H1 (cell line): ENCODE measurements around the gene AKR1C2. TPM values are rescaled to one million over a fixed set of nuclear protein-coding genes. Genes with fewer than 3 reads are reported as not detected.

Source experiments
- CTCF ChIA-PET: fragments of 300-600 bp; sonication (Branson Sonifier 250); formaldehyde crosslinking; loops from one replicate; lab custom pipeline; 2021; ENCODE audit not compliant: partially characterized antibody; lab: Charles Lee
- POLR2A ChIA-PET: fragments of 300-600 bp; sonication (Branson Sonifier 250); formaldehyde crosslinking; loops from one replicate; lab custom pipeline; 2021; ENCODE audit warnings: inconsistent platforms; ENCODE audit not compliant: partially characterized antibody; lab: Charles Lee
- DNase-seq, 2 experiments: peaks; one replicate each; pipeline versions ENCODE4 v3.0.0 to v3.0.0-alpha.2; 2010 to 2022; ENCODE audit warnings: low spot score in 2 of 2, low read depth in 1 of 2, mixed read lengths in 1 of 2
- FAIRE-seq: peaks from 2 replicates; lab custom pipeline; 2011; peaks lifted over from hg19 to GRCh38; lab: Jason Lieb, UNC
- H2AFZ ChIP-seq: 2 replicates; pipeline ENCODE4 v1.8.1; 2012; ENCODE audit warnings: low read length, inconsistent platforms
- H2AK5ac ChIP-seq: 2 replicates; pipeline ENCODE4 v1.6.1; 2013; ENCODE audit warnings: low read depth, low read length
- H2BK120ac ChIP-seq: replicated peaks from 2 replicates; pipeline ENCODE3; 2013; ENCODE audit warnings: low read depth, low read length, inconsistent platforms
- H2BK12ac ChIP-seq: 2 replicates; pipeline ENCODE4 v1.6.1; 2013; ENCODE audit warnings: low read depth, low read length
- H2BK15ac ChIP-seq: 2 replicates; pipeline ENCODE4 v1.6.1; 2013; ENCODE audit warnings: low read length
- H2BK20ac ChIP-seq: 2 replicates; pipeline ENCODE4 v1.6.1; 2013; ENCODE audit warnings: low read length
- H2BK5ac ChIP-seq: 2 replicates; pipeline ENCODE4 v1.6.1; 2013; ENCODE audit warnings: low read depth, low read length
- H3K14ac ChIP-seq: 2 replicates; pipeline ENCODE4 v1.6.1; 2013; ENCODE audit warnings: inconsistent platforms; ENCODE audit not compliant: insufficient read length
- H3K18ac ChIP-seq: 2 replicates; pipeline ENCODE4 v1.6.1; 2013; ENCODE audit warnings: low read length; ENCODE audit errors: extremely low read depth
- H3K23ac ChIP-seq: 2 replicates; pipeline ENCODE4 v1.6.1; 2013; ENCODE audit warnings: inconsistent platforms; ENCODE audit not compliant: insufficient read length
- H3K23me2 ChIP-seq: 2 replicates; pipeline ENCODE4 v1.6.1; 2013; ENCODE audit warnings: low read depth, low read length
- H3K27ac ChIP-seq: 2 replicates; pipeline ENCODE4 v1.6.1; 2011; ENCODE audit warnings: low read depth, low read length, inconsistent platforms
- H3K27me3 ChIP-seq, 4 experiments: replicated peaks in 1 of 4; 1 replicate in 1 of 4; 2 replicates in 3 of 4; pipeline versions ENCODE4 v1.6.1 to v1.8.1; 2011 to 2013; ENCODE audit warnings: low read length in 3 of 4, mild to moderate bottlenecking in 3 of 4, inconsistent platforms in 2 of 4, mixed read lengths in 2 of 4, moderate library complexity in 1 of 4; ENCODE audit not compliant: control insufficient read depth in 3 of 4, insufficient read depth in 3 of 4; ENCODE audit errors: extremely low read depth in 1 of 4
- H3K36me3 ChIP-seq, 4 experiments: 2 replicates each; pipeline versions ENCODE4 v1.6.1 to v1.8.1; 2011 to 2013; ENCODE audit warnings: mild to moderate bottlenecking in 4 of 4, low read length in 3 of 4, moderate library complexity in 2 of 4, control low read depth in 1 of 4, inconsistent platforms in 1 of 4; ENCODE audit not compliant: insufficient read depth in 4 of 4, control insufficient read depth in 2 of 4
- H3K4ac ChIP-seq: replicated peaks from 2 replicates; pipeline ENCODE3; 2013; ENCODE audit warnings: low read length, low read depth, mixed read lengths, inconsistent platforms; ENCODE audit not compliant: insufficient read length
- H3K4me1 ChIP-seq, 4 experiments: replicated peaks in 1 of 4; 1 replicate in 1 of 4; 2 replicates in 3 of 4; pipeline versions ENCODE4 v1.6.1 to v1.8.1; 2011 to 2013; ENCODE audit warnings: low read length in 3 of 4, inconsistent platforms in 2 of 4, mixed read lengths in 1 of 4; ENCODE audit not compliant: insufficient read depth in 4 of 4, control insufficient read depth in 3 of 4
- H3K4me2 ChIP-seq, 2 experiments: 2 replicates each; pipeline versions ENCODE4 v1.6.1 to v1.8.1; 2011 to 2013; ENCODE audit warnings: low read depth in 2 of 2, low read length in 2 of 2, control low read depth in 1 of 2, inconsistent platforms in 1 of 2, mild to moderate bottlenecking in 1 of 2; ENCODE audit not compliant: insufficient read depth in 1 of 2
- H3K4me3 ChIP-seq, 4 experiments: fragments of 200-600, 300-600 bp in 1 of 4; sonication (generic), shearing (Covaris generic), sonication (Bioruptor Twin) in 1 of 4; 2 replicates each; pipeline versions ENCODE4 v1.5.1 to v1.8.1; 2011 to 2016; ENCODE audit warnings: low read length in 4 of 4, low read depth in 3 of 4, control low read depth in 2 of 4, inconsistent platforms in 2 of 4, mild to moderate bottlenecking in 2 of 4, mixed read lengths in 1 of 4, moderate library complexity in 1 of 4; ENCODE audit not compliant: insufficient read depth in 2 of 4; ENCODE audit errors: extremely low read depth in 1 of 4
- H3K56ac ChIP-seq: replicated peaks from 2 replicates; pipeline ENCODE3; 2013; ENCODE audit warnings: low read depth, mild to moderate bottlenecking, mixed read lengths, low read length, inconsistent platforms; ENCODE audit not compliant: insufficient read length
- H3K79me1 ChIP-seq: 2 replicates; pipeline ENCODE4 v1.6.1; 2013; ENCODE audit warnings: low read depth, low read length, control low read depth
- H3K79me2 ChIP-seq, 2 experiments: 2 replicates each; pipeline versions ENCODE4 v1.6.1 to v1.8.1; 2012 to 2013; ENCODE audit warnings: low read length in 2 of 2, mild to moderate bottlenecking in 2 of 2, inconsistent platforms in 1 of 2; ENCODE audit not compliant: insufficient read depth in 2 of 2, control insufficient read depth in 1 of 2
- H3K9ac ChIP-seq, 4 experiments: replicated peaks in 1 of 4; 1 replicate in 1 of 4; 2 replicates in 3 of 4; pipeline versions ENCODE4 v1.6.1 to v1.8.1; 2011 to 2013; ENCODE audit warnings: low read depth in 3 of 4, low read length in 3 of 4, control low read depth in 2 of 4, mild to moderate bottlenecking in 2 of 4, moderate library complexity in 2 of 4, inconsistent platforms in 1 of 4; ENCODE audit errors: extremely low read depth in 1 of 4
- H3K9me3 ChIP-seq, 2 experiments: 2 replicates each; pipeline versions ENCODE4 v1.6.1 to v1.8.1; 2012 to 2013; ENCODE audit warnings: mild to moderate bottlenecking in 2 of 2, moderate library complexity in 2 of 2, control low read depth in 1 of 2, inconsistent platforms in 1 of 2, low read depth in 1 of 2, low read length in 1 of 2, mixed read lengths in 1 of 2; ENCODE audit not compliant: insufficient read depth in 2 of 2
- H4K20me1 ChIP-seq, 2 experiments: replicated peaks in 1 of 2; 2 replicates each; pipeline versions ENCODE3 to v1.8.1; 2011 to 2013; ENCODE audit warnings: inconsistent platforms in 2 of 2, low read length in 2 of 2, mild to moderate bottlenecking in 1 of 2; ENCODE audit not compliant: insufficient read depth in 2 of 2, control insufficient read depth in 1 of 2
- H4K5ac ChIP-seq: 2 replicates; pipeline ENCODE4 v1.6.1; 2013; ENCODE audit warnings: low read length, low read depth, mixed read lengths, inconsistent platforms; ENCODE audit not compliant: insufficient read length
- H4K8ac ChIP-seq: 2 replicates; pipeline ENCODE4 v1.8.0; 2013; ENCODE audit warnings: mild to moderate bottlenecking, moderate library complexity, low read length, inconsistent platforms; ENCODE audit not compliant: insufficient read depth; ENCODE audit errors: extremely low read depth
- H4K91ac ChIP-seq: replicated peaks from 2 replicates; pipeline ENCODE3; 2013; ENCODE audit warnings: low read length, mixed read lengths, inconsistent platforms; ENCODE audit not compliant: insufficient read length
- ASH2L ChIP-seq: fragments of 200-600, 300-600 bp; sonication (generic); IDR thresholded peaks from one replicate; pipeline ENCODE4 v1.7.1; 2017; ENCODE audit warnings: low read length
- BCL11A ChIP-seq, 2 experiments: IDR thresholded peaks; one replicate each; pipeline ENCODE4 v1.6.1; 2011; ENCODE audit warnings: low read depth in 2 of 2, low read length in 2 of 2, mild to moderate bottlenecking in 2 of 2
- JUND ChIP-seq: IDR thresholded peaks from 2 replicates; pipeline ENCODE4 v1.6.1; 2011; ENCODE audit warnings: mild to moderate bottlenecking, improper control_type of control experiment, low read length
- MAX ChIP-seq: IDR thresholded peaks from 2 replicates; pipeline ENCODE4 v1.6.1; 2012; ENCODE audit warnings: inconsistent platforms
- SP1 ChIP-seq: IDR thresholded peaks from 2 replicates; pipeline ENCODE4 v1.6.1; 2011; ENCODE audit warnings: low read depth, low read length
- TEAD4 ChIP-seq: IDR thresholded peaks from 2 replicates; pipeline ENCODE4 v1.6.1; 2012; ENCODE audit warnings: low read depth, low read length, inconsistent platforms, mixed read lengths
- WGBS, 2 experiments: shearing (Covaris generic) in 1 of 2; methylation state at CpG; one replicate each; pipeline versions ENCODE4 v1.1.6 to v1.1.7; 2013 to 2015; ENCODE audit warnings: low lambda C conversion rate in 2 of 2, mixed read lengths in 2 of 2, inconsistent platforms in 1 of 2, low coverage in 1 of 2, missing lambda C conversion rate in 1 of 2; ENCODE audit not compliant: insufficient replicate concordance in 2 of 2, insufficient coverage in 1 of 2, insufficient read length in 1 of 2; ENCODE audit errors: extremely low coverage in 1 of 2, missing lambda C conversion rate in 1 of 2; 5-methylcytosine and 5-hydroxymethylcytosine counted together
- polyA plus RNA-seq, 7 experiments: library from polyadenylated mRNA; depleted of rRNA in 3 of 7; stranded (reverse) in 5 of 7; unstranded in 2 of 7; fragments of >200 nt in 5 of 7; fragments of 200-250 nt in 2 of 7; gene quantifications; 1 replicate in 5 of 7; 2 replicates in 1 of 7; 4 replicates in 1 of 7; pipeline versions ENCODE4 v1.2.1 to v1.2.3, GENCODE V29; 2011 to 2013; ENCODE audit warnings: missing spikeins in 2 of 7, mixed read lengths in 2 of 7
- total RNA-seq: library from RNA; stranded (reverse); fragmentation: NEBNext Ultra II Directional; extraction: Animal tissue kit (Norgen Biotek cat#: 25700); gene quantifications from 2 replicates; pipeline ENCODE4 v1.2.1, GENCODE V29; 2021
- TF ChIP-seq, protein P1 (sequence below): IDR thresholded peaks from 2 replicates; pipeline ENCODE4 v1.6.1; 2011; ENCODE audit warnings: low read length, improper control_type of control experiment

The AKR1C2 gene
- total and polyA plus RNA-seq, 2 of the 8 experiments (the other 6 are each of a cell fraction or from before 2014, with no cell fraction given): 0.77 to 1.2 TPM

GRCh38 chr10:5041471-5042023 lies 37.9 kb upstream of the AKR1C2 start:
- no peak overlapping the region for H3K27ac ChIP-seq
- no peaks in the 10 kb centered on the region for H3K4me1 ChIP-seq
- ChIA-PET POLR2A (no interaction called here), CTCF (interaction anchor here (1.0 to 1.1 kb wide), 2 partner anchors 11 to 192 kb away, joined by 3 to 5 read pairs; no protein-coding TSS in a partner anchor)
- no peak overlapping the region for H4K91ac ChIP-seq
- no peaks in the 10 kb centered on the region for H3K79me2 ChIP-seq
- H3K9ac ChIP-seq: no peak overlapping the region
- no peak overlapping the region for H2BK20ac ChIP-seq
- H3K36me3 ChIP-seq: no peaks in the 10 kb centered on the region
- no peak overlapping the region for H4K5ac ChIP-seq
- H3K9me3 ChIP-seq: no peaks in the 10 kb centered on the region; a peak in 2 of 4 replicates
- no peak for FAIRE-seq
- no peak overlapping the region for H3K18ac ChIP-seq
- no peak overlapping the region for H3K23ac ChIP-seq
- no peak overlapping the region for H2BK5ac ChIP-seq
- no peak overlapping the region for H2BK15ac ChIP-seq
- no peak overlapping the region for H2AK5ac ChIP-seq
- H3K27me3 ChIP-seq: no peaks in the 10 kb centered on the region
- DNase-seq: no peak
- H2BK12ac ChIP-seq: no peak overlapping the region
- H3K23me2 ChIP-seq: no peaks in the 10 kb centered on the region
- H4K8ac ChIP-seq: no peak overlapping the region
- H3K4me2 ChIP-seq: no peak overlapping the region
- H2AFZ ChIP-seq: no peak overlapping the region
- whole genome bisulfite sequencing, 2 experiments: 95% methylated on average over 9 of the region's 9 CpGs; no CpG with 5 or more reads in 1 of the 2 experiments
- H3K79me1 ChIP-seq: no peaks in the 10 kb centered on the region
- H3K56ac ChIP-seq: no peak overlapping the region
- no peak overlapping the region for H3K4me3 ChIP-seq
- no peak overlapping the region for H3K14ac ChIP-seq
- H3K4ac ChIP-seq: no peak overlapping the region
- no peak overlapping the region for H2BK120ac ChIP-seq
- no peaks in the 10 kb centered on the region for H4K20me1 ChIP-seq
- TF ChIP-seq JUND: no peak
- TF ChIP-seq TEAD4: no peak
- TF ChIP-seq SP1: no peak
- no peak for TF ChIP-seq BCL11A (IDR thresholded peaks at IDR 0.05; ENCODE audit: low read depth in 2 of 2, low read length in 2 of 2)
- TF ChIP-seq, protein P1, sequence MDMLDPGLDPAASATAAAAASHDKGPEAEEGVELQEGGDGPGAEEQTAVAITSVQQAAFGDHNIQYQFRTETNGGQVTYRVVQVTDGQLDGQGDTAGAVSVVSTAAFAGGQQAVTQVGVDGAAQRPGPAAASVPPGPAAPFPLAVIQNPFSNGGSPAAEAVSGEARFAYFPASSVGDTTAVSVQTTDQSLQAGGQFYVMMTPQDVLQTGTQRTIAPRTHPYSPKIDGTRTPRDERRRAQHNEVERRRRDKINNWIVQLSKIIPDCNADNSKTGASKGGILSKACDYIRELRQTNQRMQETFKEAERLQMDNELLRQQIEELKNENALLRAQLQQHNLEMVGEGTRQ: no peak
- no peak for TF ChIP-seq ASH2L
- TF ChIP-seq MAX: no peak
